Measurements from ENCODE around the gene FAM221B. TPM values are rescaled to one million over a fixed set of nuclear protein-coding genes. Genes with fewer than 3 reads are reported as not detected.

Gene FAM221B
- polyA plus RNA-seq, 1 donor from 2014 or later: 0.09 TPM

DNA sequence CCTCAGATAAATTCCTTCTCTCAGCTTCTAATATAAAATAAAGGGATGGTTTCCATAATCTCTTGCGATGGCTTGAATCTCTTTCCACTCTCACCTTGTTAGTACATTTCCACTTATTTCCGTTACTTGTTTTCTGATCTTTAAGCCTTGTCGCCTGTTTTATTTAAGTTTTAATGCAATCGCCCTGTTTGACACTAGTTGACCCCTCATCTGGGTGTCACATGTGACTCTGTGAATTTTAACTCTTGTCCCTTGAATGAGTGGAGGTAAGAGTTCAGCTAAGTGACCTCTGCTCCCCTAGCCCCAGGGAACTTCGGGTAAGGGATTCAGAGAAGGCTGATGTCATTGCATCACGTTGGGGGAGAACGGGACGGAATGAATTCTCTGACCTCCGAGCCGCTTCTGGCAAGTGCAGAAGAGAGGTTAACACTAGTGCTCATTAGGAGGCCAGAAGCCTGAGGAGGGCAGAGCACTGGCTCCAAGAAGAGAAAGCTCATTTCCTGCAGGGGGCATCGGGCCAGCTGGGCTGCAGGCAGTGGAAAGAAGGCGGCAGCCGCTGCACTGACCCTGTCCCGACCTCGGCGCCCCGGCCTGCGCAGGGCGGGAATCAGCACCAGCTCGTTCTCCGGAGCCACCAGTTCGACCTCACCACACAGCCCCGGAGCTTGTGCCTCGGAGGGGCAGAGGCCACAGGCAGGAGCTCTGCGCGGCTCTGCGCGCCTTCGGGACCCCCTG is 14.3 kb downstream of the FAM221B start:
- peaks cover 4% of the 10 kb centered on the region for H3K79me2 ChIP-seq (replicated peaks; ENCODE audit: insufficient read depth, low read length)

DNA sequence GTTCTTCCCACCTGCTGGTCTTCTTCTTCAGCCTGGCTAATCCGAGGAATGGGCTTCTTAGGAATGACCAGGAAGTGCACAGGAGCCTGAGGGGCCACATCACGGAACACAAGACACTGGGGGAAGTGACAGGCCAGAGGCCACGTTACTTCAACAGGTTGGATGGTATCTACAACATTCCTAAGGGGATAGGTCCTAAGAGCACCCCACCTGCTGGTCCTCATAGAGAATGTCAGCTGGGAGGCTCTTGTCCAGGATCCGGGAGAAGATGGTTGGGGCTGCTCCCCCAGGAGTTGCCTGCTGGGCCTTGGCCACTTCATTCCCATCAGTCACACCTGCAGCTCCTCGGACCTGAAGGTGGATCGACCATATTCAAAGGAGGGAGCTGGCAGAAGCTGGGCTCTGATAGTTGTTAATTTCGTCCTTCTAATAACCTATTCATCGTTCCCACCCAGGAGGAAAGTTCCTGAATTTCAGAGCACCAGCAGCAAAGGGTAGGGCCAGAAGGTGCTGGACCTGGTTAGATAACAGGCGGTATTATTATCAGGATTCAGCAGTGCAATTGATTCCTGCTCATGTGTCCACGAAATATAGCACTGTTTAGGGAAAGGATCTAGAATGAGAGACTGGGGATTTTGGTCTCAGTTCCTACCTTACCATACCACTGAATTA is 15.0 kb downstream of the FAM221B start:
- peaks cover 5% of the 10 kb centered on the region for H3F3A ChIP-seq (ENCODE audit: insufficient read depth, low read length, poor library complexity, severe bottlenecking)
- peak overlapping the region; percentile 93 for H3K9ac ChIP-seq (ENCODE audit: low read length)
- no peaks in the 10 kb centered on the region for H3K36me3 ChIP-seq (ENCODE audit: insufficient read depth, low read length)
- H3K27me3 ChIP-seq (ENCODE audit: insufficient read depth, low read depth, low read length): no peaks in the 10 kb centered on the region
- peak overlapping the region; percentile 99 for H3K4me2 ChIP-seq (ENCODE audit: low read length)
- TF ChIP-seq CTCF (IDR thresholded peaks at IDR 0.05; ENCODE audit: poor library complexity, severe bottlenecking) (peak; percentile 16), EP300 (conservative IDR thresholded peaks at IDR 0.05; ENCODE audit: poor library complexity, severe bottlenecking) (no peak)
- H3K79me2 ChIP-seq (replicated peaks; ENCODE audit: insufficient read depth, low read length): peaks cover 4% of the 10 kb centered on the region
- no peak overlapping the region for H2AFZ ChIP-seq (ENCODE audit: low read depth, low read length)
- H3K9me3 ChIP-seq (ENCODE audit: low read length): no peaks in the 10 kb centered on the region
- H3K4me3 ChIP-seq (ENCODE audit: low read length): peak overlapping the region; percentile 97
- no peaks in the 10 kb centered on the region for H4K20me1 ChIP-seq (ENCODE audit: insufficient read depth)
- no peaks in the 10 kb centered on the region for H3K9me2 ChIP-seq (ENCODE audit: insufficient read depth, low read length)
- peak overlapping the region; percentile 94 for H3K27ac ChIP-seq (ENCODE audit: low read length)

More for the DNA sequence above, 14.3 kb downstream of the FAM221B start:
- no peaks in the 10 kb centered on the region for H3K36me3 ChIP-seq (ENCODE audit: insufficient read depth, low read length)
- H3K4me2 ChIP-seq (ENCODE audit: low read length): peak overlapping the region; percentile 99
- H2AFZ ChIP-seq (ENCODE audit: low read depth, low read length): peak overlapping the region; percentile 81
- H3F3A ChIP-seq (ENCODE audit: insufficient read depth, low read length, poor library complexity, severe bottlenecking): peaks cover 5% of the 10 kb centered on the region
- H3K4me3 ChIP-seq (ENCODE audit: low read length): peak overlapping the region; percentile 97
- TF ChIP-seq CTCF (IDR thresholded peaks at IDR 0.05; ENCODE audit: poor library complexity, severe bottlenecking) (peak; percentile 41), SMC3 (conservative IDR thresholded peaks at IDR 0.05; ENCODE audit: poor library complexity) (peak; percentile 41), EP300 (conservative IDR thresholded peaks at IDR 0.05; ENCODE audit: poor library complexity, severe bottlenecking) (no peak)
- peak overlapping the region; percentile 93 for H3K9ac ChIP-seq (ENCODE audit: low read length)
- no peaks in the 10 kb centered on the region for H4K20me1 ChIP-seq (ENCODE audit: insufficient read depth)
- H3K9me3 ChIP-seq (ENCODE audit: low read length): no peaks in the 10 kb centered on the region
- peak overlapping the region; percentile 94 for H3K27ac ChIP-seq (ENCODE audit: low read length)
- no peaks in the 10 kb centered on the region for H3K27me3 ChIP-seq (ENCODE audit: insufficient read depth, low read depth, low read length)
- no peaks in the 10 kb centered on the region for H3K9me2 ChIP-seq (ENCODE audit: insufficient read depth, low read length)

DNA sequence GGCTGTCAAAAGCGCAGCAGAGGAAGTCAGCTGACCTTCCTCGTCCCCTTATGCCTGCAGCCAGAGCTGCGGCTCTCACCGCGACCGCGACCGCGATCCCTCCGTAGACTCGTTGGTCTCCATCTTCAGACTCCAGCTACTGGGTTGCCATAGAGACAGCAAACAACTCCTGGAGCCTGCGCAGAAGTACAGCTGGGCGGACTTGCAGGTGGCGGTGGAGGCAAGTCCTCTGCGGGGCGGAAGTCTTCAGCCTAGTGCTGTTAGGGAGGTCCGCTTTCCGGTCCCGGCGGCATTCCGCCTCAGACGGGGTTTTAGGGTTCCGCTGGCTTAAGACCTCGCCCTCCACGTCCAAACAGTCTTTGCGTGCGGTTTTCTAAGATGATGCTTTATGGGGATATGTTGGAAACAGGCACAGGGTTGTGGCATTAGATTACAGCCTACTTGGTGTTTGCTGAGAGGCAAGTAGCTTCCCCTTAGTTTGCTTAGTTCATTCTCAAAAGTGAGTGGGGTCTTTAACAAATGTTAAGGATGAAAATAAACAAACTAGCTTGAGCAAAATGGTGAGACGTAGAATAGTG is 16.4 kb downstream of the FAM221B start, which contains the start of gene SPAG8:
SPAG8 (minus strand) TSS at position 238 of the 578 bp plus-strand sequence; CDS start at position 123, 115 bp downstream.
- no peaks in the 10 kb centered on the region for H3K9me2 ChIP-seq (ENCODE audit: insufficient read depth, low read length)
- no peaks in the 10 kb centered on the region for H4K20me1 ChIP-seq (ENCODE audit: insufficient read depth)
- peaks cover 4% of the 10 kb centered on the region for H3K79me2 ChIP-seq (replicated peaks; ENCODE audit: insufficient read depth, low read length)
- H3K36me3 ChIP-seq (ENCODE audit: insufficient read depth, low read length): no peaks in the 10 kb centered on the region
- peak within 1 kb of the TSS; percentile 54 for H3K9ac ChIP-seq (ENCODE audit: low read length)
- H3F3A ChIP-seq (ENCODE audit: insufficient read depth, low read length, poor library complexity, severe bottlenecking): peaks cover 5% of the 10 kb centered on the region
- peak within 1 kb of the TSS; percentile 83 for H3K4me2 ChIP-seq (ENCODE audit: low read length)
- no peaks in the 10 kb centered on the region for H3K27me3 ChIP-seq (ENCODE audit: insufficient read depth, low read depth, low read length)
- H2AFZ ChIP-seq (ENCODE audit: low read depth, low read length): peak within 1 kb of the TSS; percentile 78
- H3K4me3 ChIP-seq (ENCODE audit: low read length): peak within 1 kb of the TSS; percentile 68
- peak within 1 kb of the TSS; percentile 63 for H3K27ac ChIP-seq (ENCODE audit: low read length)
- TF ChIP-seq SMC3 (conservative IDR thresholded peaks at IDR 0.05; ENCODE audit: poor library complexity) (peak; percentile 35), EZH2 (IDR thresholded peaks at IDR 0.05; ENCODE audit: borderline replicate concordance, insufficient read depth, low read length, poor library complexity, severe bottlenecking) (no peak), POLR2AphosphoS5 (IDR thresholded peaks at IDR 0.05) (peak; percentile 65), CTCF (IDR thresholded peaks at IDR 0.05; ENCODE audit: poor library complexity, severe bottlenecking) (no peak), TAF1 (IDR thresholded peaks at IDR 0.05; ENCODE audit: low read depth) (peak; percentile 50), EP300 (conservative IDR thresholded peaks at IDR 0.05; ENCODE audit: poor library complexity, severe bottlenecking) (peak; percentile 28), RAD21 (conservative IDR thresholded peaks at IDR 0.05) (no peak), MXI1 (conservative IDR thresholded peaks at IDR 0.05; ENCODE audit: poor library complexity, severe bottlenecking) (peak; percentile 81)
- TF ChIP-seq, protein P1, sequence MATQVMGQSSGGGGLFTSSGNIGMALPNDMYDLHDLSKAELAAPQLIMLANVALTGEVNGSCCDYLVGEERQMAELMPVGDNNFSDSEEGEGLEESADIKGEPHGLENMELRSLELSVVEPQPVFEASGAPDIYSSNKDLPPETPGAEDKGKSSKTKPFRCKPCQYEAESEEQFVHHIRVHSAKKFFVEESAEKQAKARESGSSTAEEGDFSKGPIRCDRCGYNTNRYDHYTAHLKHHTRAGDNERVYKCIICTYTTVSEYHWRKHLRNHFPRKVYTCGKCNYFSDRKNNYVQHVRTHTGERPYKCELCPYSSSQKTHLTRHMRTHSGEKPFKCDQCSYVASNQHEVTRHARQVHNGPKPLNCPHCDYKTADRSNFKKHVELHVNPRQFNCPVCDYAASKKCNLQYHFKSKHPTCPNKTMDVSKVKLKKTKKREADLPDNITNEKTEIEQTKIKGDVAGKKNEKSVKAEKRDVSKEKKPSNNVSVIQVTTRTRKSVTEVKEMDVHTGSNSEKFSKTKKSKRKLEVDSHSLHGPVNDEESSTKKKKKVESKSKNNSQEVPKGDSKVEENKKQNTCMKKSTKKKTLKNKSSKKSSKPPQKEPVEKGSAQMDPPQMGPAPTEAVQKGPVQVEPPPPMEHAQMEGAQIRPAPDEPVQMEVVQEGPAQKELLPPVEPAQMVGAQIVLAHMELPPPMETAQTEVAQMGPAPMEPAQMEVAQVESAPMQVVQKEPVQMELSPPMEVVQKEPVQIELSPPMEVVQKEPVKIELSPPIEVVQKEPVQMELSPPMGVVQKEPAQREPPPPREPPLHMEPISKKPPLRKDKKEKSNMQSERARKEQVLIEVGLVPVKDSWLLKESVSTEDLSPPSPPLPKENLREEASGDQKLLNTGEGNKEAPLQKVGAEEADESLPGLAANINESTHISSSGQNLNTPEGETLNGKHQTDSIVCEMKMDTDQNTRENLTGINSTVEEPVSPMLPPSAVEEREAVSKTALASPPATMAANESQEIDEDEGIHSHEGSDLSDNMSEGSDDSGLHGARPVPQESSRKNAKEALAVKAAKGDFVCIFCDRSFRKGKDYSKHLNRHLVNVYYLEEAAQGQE (IDR thresholded peaks at IDR 0.05; ENCODE audit: borderline replicate concordance): peak; percentile 50
- H3K9me3 ChIP-seq (ENCODE audit: low read length): no peaks in the 10 kb centered on the region

Data from neural cell (in vitro differentiated cells).